Mesothelial cell of epicardium (in vitro differentiated cells): Measurements from ENCODE around the gene ABCA13. TPM values are rescaled to one million over a fixed set of nuclear protein-coding genes. Genes with fewer than 3 reads are reported as not detected.

Experiments
- DNase-seq, 2 experiments: peaks; one replicate each; pipeline ENCODE4 v3.0.0; 2021; ENCODE audit warnings: low spot score in 2 of 2; ENCODE audit not compliant: unreplicated experiment in 2 of 2
- H3K27ac Mint-ChIP-seq: 2 replicates; pipeline ENCODE4 v1.8.0; 2021; ENCODE audit warnings: mixed read lengths
- H3K27me3 Mint-ChIP-seq: 2 replicates; pipeline ENCODE4 v1.8.0; 2021; ENCODE audit warnings: low read depth, mixed read lengths
- H3K36me3 Mint-ChIP-seq: 2 replicates; pipeline ENCODE4 v1.8.0; 2021; ENCODE audit warnings: mixed read lengths
- H3K4me1 Mint-ChIP-seq: 2 replicates; pipeline ENCODE4 v1.8.0; 2021; ENCODE audit warnings: mixed read lengths
- H3K4me3 Mint-ChIP-seq: 2 replicates; pipeline ENCODE4 v1.8.0; 2021; ENCODE audit warnings: mild to moderate bottlenecking, moderate library complexity, mixed read lengths
- H3K9me3 Mint-ChIP-seq: 2 replicates; pipeline ENCODE4 v1.8.0; 2021; ENCODE audit warnings: mixed read lengths
- CTCF ChIP-seq: fragments of 200-600 bp; sonication (generic); IDR thresholded peaks from one replicate; pipeline ENCODE4 v1.5.0; 2021; ENCODE audit warnings: antibody characterized with exemption; ENCODE audit not compliant: unreplicated experiment
- total RNA-seq: library from RNA; stranded (reverse); gene quantifications from 3 replicates; pipeline ENCODE4 v1.2.1, GENCODE V29; 2021

The ABCA13 gene
- total RNA-seq, 1 donor from 2014 or later, result 0.29 TPM

- Mint-ChIP-seq H3K27me3 (no peaks in the 10 kb centered on the region), H3K9me3 (no peaks in the 10 kb centered on the region), H3K27ac (no peak overlapping the region), H3K36me3 (no peaks in the 10 kb centered on the region), H3K4me1 (peaks cover 5% of the 10 kb centered on the region), H3K4me3 (no peak overlapping the region)
- no peak for TF ChIP-seq CTCF
- DNase-seq, result no peak
Observed at GRCh38 chr7:48428091-48428684, 256.9 kb downstream of the ABCA13 start.

GRCh38 chr7:48429117-48429516 is 257.9 kb downstream of the ABCA13 start:
- no peak for DNase-seq
- H3K27ac Mint-ChIP-seq, result no peak overlapping the region
- no peaks in the 10 kb centered on the region for H3K36me3 Mint-ChIP-seq
- peaks cover 7% of the 10 kb centered on the region for H3K9me3 Mint-ChIP-seq
- peaks cover 5% of the 10 kb centered on the region for H3K4me1 Mint-ChIP-seq
- no peak overlapping the region for H3K4me3 Mint-ChIP-seq
- no peaks in the 10 kb centered on the region for H3K27me3 Mint-ChIP-seq
- TF ChIP-seq CTCF, result no peak

GRCh38 chr7:48438206-48438605 is 266.9 kb downstream of the ABCA13 start:
- Mint-ChIP-seq H3K36me3 (no peaks in the 10 kb centered on the region), H3K4me3 (no peak overlapping the region), H3K27ac (no peak overlapping the region), H3K27me3 (no peaks in the 10 kb centered on the region), H3K9me3 (peaks cover 22% of the 10 kb centered on the region), H3K4me1 (no peaks in the 10 kb centered on the region)
- TF ChIP-seq CTCF, result no peak
- no peak for DNase-seq

GRCh38 chr7:48441848-48442492 is 270.7 kb downstream of the ABCA13 start:
- Mint-ChIP-seq H3K9me3 (peaks cover 1% of the 10 kb centered on the region), H3K27ac (no peak overlapping the region), H3K4me3 (no peak overlapping the region), H3K27me3 (peaks cover 4% of the 10 kb centered on the region), H3K36me3 (no peaks in the 10 kb centered on the region), H3K4me1 (peaks cover 4% of the 10 kb centered on the region)
- no peak for DNase-seq
- no peak for TF ChIP-seq CTCF

GRCh38 chr7:48443051-48443450 is 271.8 kb downstream of the ABCA13 start:
- Mint-ChIP-seq H3K36me3 (no peaks in the 10 kb centered on the region), H3K27ac (no peak overlapping the region), H3K9me3 (no peaks in the 10 kb centered on the region), H3K4me1 (peaks cover 4% of the 10 kb centered on the region), H3K27me3 (peaks cover 6% of the 10 kb centered on the region), H3K4me3 (no peak overlapping the region)
- TF ChIP-seq CTCF, result no peak
- DNase-seq, result no peak
